Peyer's patch (tissue), 4 donors: ENCODE results near the gene KLF14. TPM values are rescaled to one million over a fixed set of nuclear protein-coding genes. Genes with fewer than 3 reads are reported as not detected.
A peak's percentile ranks its signal among the peaks of the same experiment; 100 is the strongest.

Experiments used
- DNase-seq, 3 donors: peaks; one replicate each; pipeline ENCODE4 v3.0.0-alpha.2; 2017 to 2019
- H3K27ac ChIP-seq, 4 donors: fragments of 200-600 bp; sonication (generic); one replicate each; pipeline ENCODE4 v1.5.1; 2016 to 2019
- H3K27me3 ChIP-seq, 2 donors: fragments of 200-600 bp; sonication (generic); one replicate each; pipeline ENCODE4 v1.5.1; 2019
- H3K36me3 ChIP-seq, 3 donors: fragments of 200-600 bp; sonication (generic); one replicate each; pipeline ENCODE4 v1.5.1; 2016 to 2019
- H3K4me1 ChIP-seq, 4 donors: fragments of 200-600 bp; sonication (generic); one replicate each; pipeline ENCODE4 v1.5.1; 2016 to 2019
- H3K4me3 ChIP-seq, 4 donors: fragments of 200-600 bp; sonication (generic); 1 replicate in 3 of 4; 2 replicates in 1 of 4; pipeline ENCODE4 v1.5.1; 2016 to 2019; ENCODE audit warnings: mild to moderate bottlenecking in 1 of 4
- H3K9me3 ChIP-seq, 4 donors: fragments of 200-600 bp; sonication (generic); one replicate each; pipeline ENCODE4 v1.5.1; 2016 to 2019; ENCODE audit warnings: mild to moderate bottlenecking in 1 of 4
- CTCF ChIP-seq, 6 experiments: fragments of 450-650 bp in 4 of 6; fragments of 200-600 bp in 2 of 6; sonication (generic) in 1 of 6; IDR thresholded peaks; one replicate each; pipeline ENCODE4 v1.5.1; 2017 to 2019; ENCODE audit warnings: antibody characterized with exemption in 6 of 6, mild to moderate bottlenecking in 3 of 6, moderate library complexity in 1 of 6
- POLR2A ChIP-seq, 2 donors: fragments of 450-650 bp; IDR thresholded peaks; one replicate each; pipeline ENCODE4 v1.5.1; 2017; ENCODE audit warnings: antibody characterized with exemption in 2 of 2, mild to moderate bottlenecking in 2 of 2, moderate library complexity in 2 of 2
- total RNA-seq, 4 donors: library from RNA; depleted of rRNA; stranded (reverse); fragments of >200 nt; gene quantifications; one replicate each; pipeline ENCODE4 v1.1.0, GENCODE V29; 2016

KLF14 gene
- total RNA-seq, 4 donors from 2014 or later, result not detected

GRCh38 chr7:130758429-130759056 is 24.5 kb upstream of the KLF14 start:
- Histone ChIP-seq H3K4me3 (no peak overlapping the region), H3K27ac (no peak overlapping the region), H3K27me3 (no peaks in the 10 kb centered on the region)

DNA sequence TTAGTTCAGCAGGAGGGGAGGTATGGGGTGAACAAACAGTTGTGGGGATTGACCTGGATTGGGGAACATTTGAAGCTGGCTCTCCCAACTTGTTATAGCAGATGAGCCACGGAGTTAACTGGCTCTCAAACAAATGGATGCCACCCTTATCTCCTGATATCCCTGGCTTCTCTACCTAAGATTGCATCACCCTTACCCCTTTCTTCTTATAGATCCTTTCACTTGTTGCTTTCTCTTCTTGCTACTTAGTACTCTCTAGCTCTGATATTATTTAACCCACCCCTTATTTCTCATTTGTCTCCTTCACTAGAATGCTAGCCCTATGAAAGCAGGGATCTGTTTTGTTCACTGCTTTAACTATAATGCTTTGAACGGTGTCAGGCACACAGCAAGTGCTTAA is 22.3 kb upstream of the KLF14 start:
- no peaks in the 10 kb centered on the region for H3K9me3 ChIP-seq
- no peaks in the 10 kb centered on the region for H3K27me3 ChIP-seq
- no peaks in the 10 kb centered on the region for H3K4me1 ChIP-seq
- no peaks in the 10 kb centered on the region for H3K36me3 ChIP-seq
- H3K4me3 ChIP-seq, result no peak overlapping the region
- H3K27ac ChIP-seq, result no peak overlapping the region
- DNase-seq, result no peak
- TF ChIP-seq CTCF (IDR thresholded peaks at IDR 0.05) (no peak), POLR2A (IDR thresholded peaks at IDR 0.05) (no peak)

More at GRCh38 chr7:130758429-130759056, 24.5 kb upstream of the KLF14 start:
- DNase-seq, result no peak
- Histone ChIP-seq H3K9me3 (no peaks in the 10 kb centered on the region), H3K36me3 (no peaks in the 10 kb centered on the region), H3K4me1 (no peaks in the 10 kb centered on the region)
- TF ChIP-seq CTCF (IDR thresholded peaks at IDR 0.05), result peak; percentile 43 to 78 (median 58)
- TF ChIP-seq POLR2A (IDR thresholded peaks at IDR 0.05), result no peak

DNA sequence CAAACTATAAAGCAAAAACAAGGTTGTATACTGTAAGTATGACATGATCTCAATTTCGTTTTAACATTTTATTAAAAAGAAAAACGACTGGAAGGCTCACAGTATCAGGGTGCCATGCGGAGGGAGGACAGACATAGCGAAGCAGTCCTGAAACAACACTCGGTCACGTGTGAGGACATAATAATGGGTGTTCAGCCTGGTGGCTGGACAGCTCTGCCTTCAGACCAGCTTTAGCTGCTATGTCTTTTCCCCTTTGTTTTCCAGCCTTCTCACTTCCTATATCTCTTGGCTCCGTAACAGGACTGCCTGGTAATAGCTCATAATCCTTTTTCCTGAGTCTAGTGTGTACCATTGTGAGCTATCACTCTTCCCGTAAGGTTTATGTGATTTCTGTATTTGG is 18.4 kb upstream of the KLF14 start:
- no peak for DNase-seq
- no peak for TF ChIP-seq CTCF (IDR thresholded peaks at IDR 0.05)
- TF ChIP-seq POLR2A (IDR thresholded peaks at IDR 0.05), result no peak
- H3K27ac ChIP-seq, result no peak overlapping the region
- H3K27me3 ChIP-seq, result no peaks in the 10 kb centered on the region
- H3K36me3 ChIP-seq, result no peaks in the 10 kb centered on the region
- no peak overlapping the region for H3K4me3 ChIP-seq
- H3K4me1 ChIP-seq, result no peaks in the 10 kb centered on the region
- no peaks in the 10 kb centered on the region for H3K9me3 ChIP-seq

DNA sequence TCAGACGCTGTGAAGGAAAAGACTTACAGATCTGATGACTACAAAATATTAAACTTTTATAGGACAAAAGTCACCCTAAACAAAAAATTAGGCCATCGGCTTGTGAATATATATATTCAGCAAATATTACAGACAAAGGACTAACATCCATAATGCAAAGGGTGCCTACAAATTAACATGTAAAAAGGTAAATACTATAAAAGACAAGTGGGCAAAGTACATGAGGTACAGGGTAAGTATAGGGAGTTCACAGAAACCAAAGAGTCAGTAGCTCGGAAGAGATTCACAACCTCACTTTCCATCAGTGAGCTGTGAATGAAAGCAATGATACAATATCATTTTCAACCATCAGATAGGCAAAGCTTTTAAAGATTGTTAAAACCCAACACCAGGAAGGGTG is 16.7 kb upstream of the KLF14 start:
- H3K36me3 ChIP-seq, result no peaks in the 10 kb centered on the region
- DNase-seq, result no peak
- TF ChIP-seq CTCF (IDR thresholded peaks at IDR 0.05), result no peak
- no peak for TF ChIP-seq POLR2A (IDR thresholded peaks at IDR 0.05)

GRCh38 chr7:130748531-130749389 is 14.8 kb upstream of the KLF14 start:
- H3K9me3 ChIP-seq, result no peaks in the 10 kb centered on the region
- DNase-seq, result no peak
- no peak overlapping the region for H3K4me3 ChIP-seq
- TF ChIP-seq POLR2A (IDR thresholded peaks at IDR 0.05), result no peak
- no peak for TF ChIP-seq CTCF (IDR thresholded peaks at IDR 0.05)
- no peaks in the 10 kb centered on the region for H3K4me1 ChIP-seq
- no peak overlapping the region for H3K27ac ChIP-seq
- no peaks in the 10 kb centered on the region for H3K27me3 ChIP-seq
- H3K36me3 ChIP-seq, result no peaks in the 10 kb centered on the region

More for the DNA sequence above, 16.7 kb upstream of the KLF14 start:
- H3K27ac ChIP-seq, result no peak overlapping the region
- H3K4me3 ChIP-seq, result no peak overlapping the region
- no peaks in the 10 kb centered on the region for H3K9me3 ChIP-seq
- H3K27me3 ChIP-seq, result no peaks in the 10 kb centered on the region
- no peaks in the 10 kb centered on the region for H3K4me1 ChIP-seq
